ENCODE data around the gene WDR19.
"Not testable (repeated sequence)": the region's sequence is repeated elsewhere in the genome, so short reads cannot be mapped to it uniquely, and the experiment has no call there.

The WDR19 gene

DNA sequence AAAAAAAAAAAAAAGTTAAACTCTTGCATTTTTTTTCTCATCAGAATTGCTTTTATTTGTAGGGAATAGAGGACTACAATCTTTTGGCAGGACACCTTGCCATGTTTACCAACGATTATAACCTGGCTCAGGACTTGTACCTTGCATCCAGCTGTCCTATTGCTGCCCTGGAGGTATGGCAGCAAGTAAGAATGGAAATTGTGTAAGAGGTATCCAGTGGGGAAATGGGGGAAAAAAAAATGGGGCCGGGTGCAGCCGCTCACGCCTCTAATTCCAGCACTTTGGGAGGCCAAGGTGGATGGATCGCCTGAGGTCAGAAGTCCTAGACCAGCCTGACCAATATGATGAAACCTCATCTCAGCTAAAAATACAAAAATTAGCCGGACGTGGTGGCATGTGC lies 49.8 kb downstream of the WDR19 start:
- DNase-seq (ENCODE audit: low read depth in 2 of 2, low spot score in 1 of 2), result no peak

- DNase-seq (ENCODE audit: low read depth in 2 of 2, low spot score in 1 of 2), result no peak
Observed at GRCh38 chr4:39233114-39233513, 50.8 kb downstream of the WDR19 start.

GRCh38 chr4:39233783-39234182 lies 51.5 kb downstream of the WDR19 start:
- DNase-seq (ENCODE audit: low read depth in 2 of 2, low spot score in 1 of 2), result no peak

GRCh38 chr4:39235021-39235420 lies 52.7 kb downstream of the WDR19 start:
- DNase-seq (ENCODE audit: low read depth in 2 of 2, low spot score in 1 of 2), result no peak

DNA sequence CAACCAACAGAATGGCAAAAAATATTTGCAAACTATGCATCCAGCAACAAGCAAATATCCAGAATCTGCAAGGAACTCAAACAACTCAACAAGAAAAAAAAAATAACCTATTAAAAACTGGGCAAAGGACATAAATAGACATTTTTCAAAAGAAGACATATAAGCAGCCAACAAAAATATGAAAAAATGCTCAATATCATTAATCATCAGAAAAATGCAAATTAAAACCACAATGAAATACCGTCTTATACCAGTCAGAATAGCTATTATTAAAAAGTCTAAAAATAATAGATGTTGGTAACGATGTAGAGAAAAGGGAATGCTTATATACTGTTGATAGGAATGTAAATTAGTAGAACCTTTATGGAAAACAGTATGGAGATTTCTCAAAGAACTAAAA lies 53.4 kb downstream of the WDR19 start:
- no peak for DNase-seq (ENCODE audit: low read depth in 2 of 2, low spot score in 1 of 2)

DNA sequence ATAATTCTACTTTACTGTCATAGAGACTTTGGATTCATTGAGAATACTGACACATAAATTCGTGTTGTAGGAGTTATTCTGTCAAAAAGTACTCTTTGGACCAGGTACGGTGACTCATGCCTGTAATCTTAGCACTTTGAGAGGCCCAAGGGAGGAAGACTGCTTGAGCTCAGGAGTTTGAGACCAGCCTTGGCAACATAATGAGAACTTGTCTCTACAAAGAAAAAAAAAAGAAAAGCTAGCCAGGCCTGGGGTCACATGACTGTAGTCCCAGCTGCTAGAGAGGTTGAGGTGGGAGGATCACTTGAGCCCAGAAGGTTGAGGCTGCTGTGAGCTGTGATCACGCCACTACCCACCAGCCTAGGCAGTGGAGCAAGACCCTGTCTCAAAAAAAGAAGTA lies 54.9 kb downstream of the WDR19 start:
- DNase-seq (ENCODE audit: low read depth in 2 of 2, low spot score in 1 of 2), result no peak

DNA sequence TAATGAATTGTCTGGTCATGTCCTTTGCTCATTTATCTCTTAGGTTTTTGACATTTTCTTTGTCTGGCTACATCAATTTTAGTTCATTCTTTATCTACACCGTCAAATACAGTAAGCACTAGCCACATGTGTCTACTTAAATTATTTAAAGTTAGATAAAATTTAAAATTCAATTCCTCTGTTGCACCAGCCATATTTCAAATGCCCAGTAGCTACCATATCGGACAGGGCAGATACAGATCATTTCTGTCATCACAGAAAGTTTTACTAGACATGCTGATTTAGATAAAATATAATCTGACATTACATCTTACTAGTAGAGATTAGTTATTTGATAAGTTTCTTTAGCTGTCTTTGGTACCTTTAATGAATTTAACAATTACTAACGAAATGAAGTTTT lies 61.1 kb downstream of the WDR19 start:
- DNase-seq (ENCODE audit: low read depth in 2 of 2, low spot score in 1 of 2), result no peak

DNA sequence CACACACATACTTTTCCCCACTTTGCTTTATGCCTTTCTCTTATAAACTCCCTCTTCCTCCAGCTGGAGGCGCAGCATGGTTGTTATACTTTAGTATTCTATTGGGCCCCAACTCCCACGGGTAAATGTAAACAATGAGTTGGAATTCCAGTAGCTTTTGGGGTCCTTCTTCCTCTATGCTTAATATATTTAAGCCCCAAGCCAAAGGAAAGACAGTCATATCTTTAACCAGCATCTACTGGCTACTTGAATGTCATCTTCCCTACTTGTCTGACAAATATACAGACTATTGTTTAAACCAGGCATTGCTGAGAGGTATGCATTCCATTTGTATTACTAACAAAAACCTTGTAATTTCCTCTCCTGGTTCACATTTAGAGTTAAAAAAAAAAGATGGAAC lies 72.9 kb downstream of the WDR19 start:
- no peak for DNase-seq (ENCODE audit: low read depth in 2 of 2, low spot score in 1 of 2)

- no peak for DNase-seq (ENCODE audit: low read depth in 2 of 2, low spot score in 1 of 2)
Observed at GRCh38 chr4:39255871-39256270, 73.5 kb downstream of the WDR19 start.

DNA sequence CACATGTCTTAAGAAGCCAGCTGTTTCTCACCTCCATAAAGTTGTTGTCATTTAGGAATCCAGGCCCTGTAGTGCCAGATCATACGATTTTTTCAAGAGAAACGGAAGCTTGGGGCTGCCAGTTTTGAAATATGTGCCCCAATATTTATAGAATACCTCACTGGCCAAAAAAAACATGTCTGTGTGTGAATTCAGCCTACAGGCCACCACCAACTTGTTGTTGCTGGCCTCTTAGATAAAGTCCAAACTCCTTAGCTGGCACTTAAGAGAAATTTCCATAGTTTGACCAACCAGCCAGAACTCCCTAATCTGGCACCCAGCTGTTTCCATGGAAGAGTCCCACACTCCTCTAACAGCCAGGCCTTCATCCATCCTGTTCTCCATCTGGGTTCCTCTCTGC lies 74.1 kb downstream of the WDR19 start:
- no peak for DNase-seq (ENCODE audit: low read depth in 2 of 2, low spot score in 1 of 2)

- DNase-seq (ENCODE audit: low read depth in 2 of 2, low spot score in 1 of 2), result no peak
Observed at GRCh38 chr4:39259571-39260330, 77.4 kb downstream of the WDR19 start.

DNA sequence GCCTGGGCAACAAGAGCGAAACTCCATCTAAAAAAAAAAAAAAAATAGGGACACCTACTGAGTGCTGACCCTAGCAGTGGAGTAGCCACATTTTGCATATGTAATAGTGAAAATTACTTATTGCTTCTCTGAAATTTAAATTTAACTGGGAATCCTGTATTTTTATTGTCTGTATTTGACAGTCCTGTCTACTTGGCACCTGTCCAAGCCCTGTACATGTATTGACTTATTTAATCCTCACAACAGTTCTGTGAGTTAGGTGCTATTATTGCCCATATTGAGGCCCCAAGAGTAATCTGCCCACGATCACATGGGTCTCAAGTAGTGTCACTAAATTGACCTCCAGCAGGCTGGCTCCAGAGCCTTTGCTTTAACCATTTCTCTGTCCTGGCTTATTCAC lies 81.6 kb downstream of the WDR19 start:
- no peak for DNase-seq (ENCODE audit: low read depth in 2 of 2, low spot score in 1 of 2)

DNA sequence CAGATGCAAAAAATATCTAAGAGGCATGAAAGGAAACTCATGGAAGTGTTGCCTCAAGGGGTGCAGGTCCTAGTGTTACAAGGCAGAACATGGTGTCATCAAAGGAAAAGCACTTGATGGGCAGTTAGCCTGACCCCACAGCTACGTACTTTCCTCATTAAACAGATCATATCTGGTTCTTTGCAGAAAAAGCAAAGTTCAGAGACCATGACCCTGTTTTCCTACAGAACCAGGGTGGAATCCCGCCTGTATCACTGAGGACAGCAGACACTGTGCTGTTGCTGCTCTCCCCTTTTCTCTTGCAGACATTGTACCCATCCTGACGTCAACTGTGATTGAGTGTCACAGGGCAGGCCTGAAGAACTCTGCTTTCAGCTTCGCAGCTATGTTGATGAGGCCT lies 92.2 kb downstream of the WDR19 start:
- DNase-seq (ENCODE audit: low read depth in 2 of 2, low spot score in 1 of 2), result no peak

DNA sequence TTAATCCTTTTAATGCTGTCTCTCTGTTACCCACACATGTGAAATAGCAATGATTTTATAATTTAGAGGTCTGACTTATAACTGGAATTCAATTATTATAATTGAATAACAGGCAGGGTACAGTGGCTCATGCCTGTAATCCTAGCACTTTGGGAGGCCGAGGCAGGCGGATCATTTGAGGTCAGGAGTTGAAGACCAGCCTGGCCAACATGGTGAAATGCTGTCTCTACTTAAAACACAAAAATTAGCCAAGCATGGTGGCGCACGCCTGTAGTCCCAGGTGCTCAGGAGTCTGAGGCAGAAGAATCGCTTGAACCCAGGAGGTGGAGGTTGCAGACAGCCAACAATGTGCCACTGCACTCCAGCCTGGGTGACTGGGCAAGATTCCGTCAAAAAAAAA lies 95.3 kb downstream of the WDR19 start:
- not testable (repeated sequence) for DNase-seq (ENCODE audit: low read depth in 2 of 2, low spot score in 1 of 2)

DNA sequence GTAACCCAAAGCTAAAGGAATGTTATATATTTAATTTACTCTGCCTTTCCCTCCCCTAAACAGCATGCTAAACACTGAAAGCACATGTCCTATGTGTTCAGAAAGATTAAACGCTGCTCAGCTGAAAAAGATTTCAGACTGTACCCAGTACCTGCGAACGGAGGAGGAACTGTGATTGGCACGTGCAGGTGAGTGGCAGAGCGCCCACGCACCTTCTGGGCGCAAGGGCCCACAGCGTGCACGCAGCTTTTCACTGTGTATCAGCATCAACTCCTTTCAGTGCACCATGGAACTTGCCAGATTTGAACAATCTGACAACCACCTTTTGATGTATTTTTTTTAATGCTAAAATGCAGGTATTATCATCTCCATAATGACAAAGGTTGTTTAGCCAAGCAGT lies 96.1 kb downstream of the WDR19 start:
- no peak for DNase-seq (ENCODE audit: low read depth in 2 of 2, low spot score in 1 of 2)

- no peak for DNase-seq (ENCODE audit: low read depth in 2 of 2, low spot score in 1 of 2)
Observed at GRCh38 chr4:39279416-39279815, 97.1 kb downstream of the WDR19 start.

DNA sequence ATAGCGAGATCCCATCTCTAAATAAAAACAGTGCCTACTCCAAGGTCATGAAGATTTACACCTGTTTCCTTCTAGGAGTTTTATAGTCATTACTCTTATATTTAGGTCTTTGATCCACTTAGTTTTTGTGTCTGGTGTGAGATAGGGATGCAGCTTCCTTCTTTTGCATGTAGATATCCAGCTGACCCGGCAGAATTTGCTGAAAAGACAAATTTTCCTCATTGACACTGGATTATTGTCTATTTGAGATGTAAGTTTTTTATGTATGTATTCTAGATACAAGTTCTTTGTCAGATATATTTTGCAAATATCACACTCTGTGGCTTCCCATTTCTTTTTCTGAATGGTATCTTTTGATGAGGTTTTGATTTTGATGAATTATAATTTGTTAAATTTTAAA lies 98.4 kb downstream of the WDR19 start:
- no peak for DNase-seq (ENCODE audit: low read depth in 2 of 2, low spot score in 1 of 2)

DNA sequence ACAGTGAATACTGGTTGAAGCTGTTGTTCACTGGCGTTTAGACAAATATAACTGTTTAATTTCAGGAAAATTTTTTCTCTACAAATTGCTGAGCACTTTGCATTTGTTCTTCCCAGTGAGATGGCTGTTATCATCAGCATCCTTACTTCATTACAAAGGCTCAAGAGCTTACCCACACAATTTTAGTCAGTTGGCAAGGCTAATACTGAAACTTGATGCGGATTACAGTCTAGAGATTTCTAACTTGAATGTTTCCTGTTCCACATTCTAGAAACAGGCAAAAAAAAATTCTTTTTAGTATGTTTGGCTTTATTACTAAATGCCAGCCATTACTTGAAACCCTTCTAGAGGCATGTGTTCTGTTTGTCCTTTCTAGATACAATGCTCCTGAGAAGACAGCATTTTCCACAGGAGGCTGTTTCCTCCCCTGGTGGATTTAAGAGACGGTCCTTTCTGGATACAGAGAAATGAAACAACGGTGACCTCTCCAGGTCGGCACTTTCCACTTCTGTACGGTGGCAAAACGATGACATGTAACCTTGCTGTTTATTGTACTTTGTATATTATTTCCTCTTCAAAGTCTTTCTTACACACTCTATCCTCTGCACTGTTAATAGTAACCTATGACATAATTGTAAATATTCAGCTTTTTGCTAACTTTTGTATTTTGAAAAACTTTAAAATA lies 102.9 kb downstream of the WDR19 start:
- DNase-seq (ENCODE audit: low read depth in 2 of 2, low spot score in 1 of 2), result no peak

GRCh38 chr4:39285853-39286252 lies 103.5 kb downstream of the WDR19 start:
- DNase-seq (ENCODE audit: low read depth in 2 of 2, low spot score in 1 of 2), result no peak

DNA sequence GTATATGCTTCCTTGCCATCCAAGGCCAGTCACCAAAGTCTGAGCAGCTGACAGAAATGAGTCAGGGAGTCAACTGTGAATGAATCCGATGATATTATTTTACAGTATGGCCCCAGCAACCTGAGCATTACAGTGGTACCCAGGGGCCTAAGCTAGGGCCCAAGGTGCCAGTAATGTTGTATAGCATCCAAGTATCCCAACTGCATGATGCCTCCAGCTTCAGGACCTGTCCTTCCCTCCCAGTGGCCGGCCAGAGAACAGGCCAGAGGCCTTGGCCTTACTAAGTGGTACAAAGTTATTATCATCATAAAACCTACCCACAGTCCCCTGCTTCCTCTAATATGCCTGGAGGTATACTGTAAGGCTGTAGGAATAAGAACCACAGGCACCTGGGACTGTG lies 103.9 kb downstream of the WDR19 start:
- no peak for DNase-seq (ENCODE audit: low read depth in 2 of 2, low spot score in 1 of 2)

DNA sequence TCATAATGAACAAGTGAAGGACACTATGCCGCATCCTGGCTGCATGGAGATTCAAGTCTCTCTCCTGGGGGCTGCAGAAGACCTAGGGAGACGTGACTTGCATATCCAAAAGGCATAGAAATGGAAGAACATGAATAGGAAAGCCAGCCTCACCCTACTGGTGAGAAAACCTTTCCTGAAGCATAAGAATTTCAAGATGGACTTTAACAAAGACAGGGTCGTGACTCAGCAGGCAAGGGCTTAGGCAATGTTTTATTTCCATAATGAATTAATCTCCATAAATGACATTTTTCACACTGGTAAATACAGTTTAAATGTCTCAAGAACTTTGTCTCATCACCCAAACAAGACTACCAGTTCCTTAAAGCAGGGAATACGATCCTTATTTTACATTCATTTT lies 104.9 kb downstream of the WDR19 start:
- no peak for DNase-seq (ENCODE audit: low read depth in 2 of 2, low spot score in 1 of 2)

- DNase-seq (ENCODE audit: low read depth in 2 of 2, low spot score in 1 of 2), result no peak
Observed at GRCh38 chr4:39291686-39292085, 109.4 kb downstream of the WDR19 start.

DNA sequence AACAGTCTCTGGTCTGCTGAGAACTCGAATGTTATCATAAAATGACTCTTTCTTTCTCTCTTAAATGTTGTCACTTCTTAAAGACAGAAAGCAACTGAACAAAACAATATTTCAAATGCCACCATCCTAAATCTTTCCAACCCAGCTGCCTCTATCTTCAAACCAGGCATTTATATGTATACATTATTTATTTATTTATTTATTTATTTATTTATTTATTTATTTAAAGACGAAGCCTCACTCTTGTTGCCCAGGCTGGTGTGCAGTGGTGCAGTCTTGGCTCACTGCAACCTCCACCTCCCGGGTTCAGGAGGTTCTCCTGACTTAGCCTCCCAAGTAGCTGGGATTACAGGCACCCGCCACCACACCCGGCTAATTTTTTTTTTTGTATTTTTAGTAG lies 110.1 kb downstream of the WDR19 start:
- DNase-seq (ENCODE audit: low read depth in 2 of 2, low spot score in 1 of 2), result not testable (repeated sequence)

All from stimulated activated CD8-positive, alpha-beta memory T cell treated with anti-CD3 and anti-CD28 coated beads, Interleukin-4, amount 100 ng/mL, for 1 hour (primary cell).